Muscle layer of duodenum (tissue), 2 donors: ENCODE measurements around the gene NFATC2IP.

ENCODE experiments used
- H3K27ac ChIP-seq: one replicate; pipeline ENCODE4 v1.7.0; 2013; ENCODE audit warnings: mild to moderate bottlenecking, low read length
- H3K27me3 ChIP-seq: one replicate; pipeline ENCODE4 v1.7.0; 2013; ENCODE audit warnings: low read depth, mild to moderate bottlenecking, control low read depth, low read length
- H3K36me3 ChIP-seq, 2 donors: one replicate each; pipeline ENCODE4 v1.7.0; 2013; ENCODE audit warnings: low read length in 2 of 2, control low read depth in 1 of 2, mild to moderate bottlenecking in 1 of 2; ENCODE audit not compliant: insufficient read depth in 2 of 2, control insufficient read depth in 1 of 2
- H3K4me1 ChIP-seq, 2 donors: one replicate each; pipeline ENCODE4 v1.7.0; 2013; ENCODE audit warnings: low read length in 2 of 2, mild to moderate bottlenecking in 2 of 2, control low read depth in 1 of 2, moderate library complexity in 1 of 2; ENCODE audit not compliant: insufficient read depth in 2 of 2, control insufficient read depth in 1 of 2
- H3K4me3 ChIP-seq, 2 donors: one replicate each; pipeline ENCODE4 v1.7.0; 2013; ENCODE audit warnings: low read length in 2 of 2, low read depth in 1 of 2, mild to moderate bottlenecking in 1 of 2
- H3K9me3 ChIP-seq, 2 donors: one replicate each; pipeline ENCODE4 v1.7.0; 2013; ENCODE audit warnings: low read length in 2 of 2, control low read depth in 1 of 2, mild to moderate bottlenecking in 1 of 2; ENCODE audit not compliant: control insufficient read depth in 1 of 2
- donor health status: healthy.

Gene NFATC2IP

GRCh38 chr16:28985211-28986041 lies 34.7 kb downstream of the NFATC2IP start:
- peaks cover 15 to 78% of the 10 kb centered on the region in 2 donors for H3K36me3 ChIP-seq
- no peak overlapping the region for H3K4me3 ChIP-seq
- H3K27ac ChIP-seq = no peak overlapping the region

GRCh38 chr16:28986046-28986445 lies 35.3 kb downstream of the NFATC2IP start:
- no peaks in the 10 kb centered on the region for H3K27me3 ChIP-seq
- H3K4me3 ChIP-seq = no peak overlapping the region
- no peak overlapping the region for H3K27ac ChIP-seq
- H3K9me3 ChIP-seq = peaks cover 4% of the 10 kb centered on the region in 2 donors
- peaks cover 11 to 74% of the 10 kb centered on the region in 2 donors for H3K36me3 ChIP-seq
- H3K4me1 ChIP-seq = no peaks in the 10 kb centered on the region

More at GRCh38 chr16:28985211-28986041, 34.7 kb downstream of the NFATC2IP start:
- H3K4me1 ChIP-seq = no peaks in the 10 kb centered on the region
- peaks cover 4% of the 10 kb centered on the region in 2 donors for H3K9me3 ChIP-seq
- no peaks in the 10 kb centered on the region for H3K27me3 ChIP-seq

- Histone ChIP-seq H3K9me3 (peaks cover 2 to 4% of the 10 kb centered on the region in 2 donors), H3K27ac (no peak overlapping the region), H3K27me3 (no peaks in the 10 kb centered on the region), H3K36me3 (peaks cover 7 to 70% of the 10 kb centered on the region in 2 donors), H3K4me1 (no peaks in the 10 kb centered on the region), H3K4me3 (no peak overlapping the region)
Measured at GRCh38 chr16:28986492-28986891, 35.8 kb downstream of the NFATC2IP start.

- Histone ChIP-seq H3K9me3 (peaks cover 0 to 4% of the 10 kb centered on the region in 2 donors), H3K27me3 (no peaks in the 10 kb centered on the region), H3K27ac (no peak overlapping the region), H3K4me1 (no peaks in the 10 kb centered on the region), H3K36me3 (peaks cover 0 to 62% of the 10 kb centered on the region in 2 donors), H3K4me3 (no peak overlapping the region)
Measured at GRCh38 chr16:28987170-28987853, 36.6 kb downstream of the NFATC2IP start.

- peaks cover 0 to 41% of the 10 kb centered on the region in 2 donors for H3K36me3 ChIP-seq
- H3K27ac ChIP-seq = no peak overlapping the region
Measured at GRCh38 chr16:28989363-28989762, 38.6 kb downstream of the NFATC2IP start.

GRCh38 chr16:28990375-28991040 lies 39.8 kb downstream of the NFATC2IP start:
- H3K36me3 ChIP-seq = peaks cover 0 to 36% of the 10 kb centered on the region in 2 donors
- H3K4me3 ChIP-seq = no peak overlapping the region
- H3K27ac ChIP-seq = no peak overlapping the region

More at GRCh38 chr16:28989363-28989762, 38.6 kb downstream of the NFATC2IP start:
- H3K9me3 ChIP-seq = peaks cover 0 to 4% of the 10 kb centered on the region in 2 donors
- no peaks in the 10 kb centered on the region for H3K4me1 ChIP-seq
- H3K4me3 ChIP-seq = no peak overlapping the region
- H3K27me3 ChIP-seq = no peaks in the 10 kb centered on the region

GRCh38 chr16:28991687-28992086 lies 41.0 kb downstream of the NFATC2IP start:
- Histone ChIP-seq H3K27ac (no peak overlapping the region), H3K9me3 (peaks cover 0 to 4% of the 10 kb centered on the region in 2 donors), H3K27me3 (no peaks in the 10 kb centered on the region), H3K4me3 (no peak overlapping the region), H3K4me1 (no peaks in the 10 kb centered on the region), H3K36me3 (peaks cover 0 to 26% of the 10 kb centered on the region in 2 donors)

More at GRCh38 chr16:28990375-28991040, 39.8 kb downstream of the NFATC2IP start:
- Histone ChIP-seq H3K27me3 (no peaks in the 10 kb centered on the region), H3K4me1 (no peaks in the 10 kb centered on the region), H3K9me3 (peaks cover 0 to 4% of the 10 kb centered on the region in 2 donors)

GRCh38 chr16:28992496-28992895 lies 41.8 kb downstream of the NFATC2IP start:
- Histone ChIP-seq H3K4me1 (no peaks in the 10 kb centered on the region), H3K36me3 (peaks cover 0 to 18% of the 10 kb centered on the region in 2 donors), H3K4me3 (no peak overlapping the region), H3K27ac (no peak overlapping the region), H3K9me3 (no peaks in the 10 kb centered on the region), H3K27me3 (no peaks in the 10 kb centered on the region)

GRCh38 chr16:28998837-28999236 lies 48.1 kb downstream of the NFATC2IP start:
- H3K27ac ChIP-seq = no peak overlapping the region

GRCh38 chr16:28999577-28999976 lies 48.8 kb downstream of the NFATC2IP start:
- Histone ChIP-seq H3K4me1 (no peaks in the 10 kb centered on the region), H3K27ac (no peak overlapping the region), H3K36me3 (no peaks in the 10 kb centered on the region)

More at GRCh38 chr16:28998837-28999236, 48.1 kb downstream of the NFATC2IP start:
- Histone ChIP-seq H3K4me1 (no peaks in the 10 kb centered on the region), H3K9me3 (no peaks in the 10 kb centered on the region), H3K36me3 (no peaks in the 10 kb centered on the region), H3K27me3 (no peaks in the 10 kb centered on the region), H3K4me3 (no peak overlapping the region)

GRCh38 chr16:29000019-29000418 lies 49.3 kb downstream of the NFATC2IP start:
- Histone ChIP-seq H3K27ac (no peak overlapping the region), H3K27me3 (no peaks in the 10 kb centered on the region), H3K9me3 (no peaks in the 10 kb centered on the region), H3K4me3 (no peak overlapping the region), H3K4me1 (no peaks in the 10 kb centered on the region), H3K36me3 (no peaks in the 10 kb centered on the region)

More at GRCh38 chr16:28999577-28999976, 48.8 kb downstream of the NFATC2IP start:
- Histone ChIP-seq H3K27me3 (no peaks in the 10 kb centered on the region), H3K9me3 (no peaks in the 10 kb centered on the region), H3K4me3 (no peak overlapping the region)
